GM18858 (cell line): ENCODE data around the gene P4HB.
A peak's percentile ranks its signal among the peaks of the same experiment; 100 is the strongest.

Source experiments
- ATAC-seq: cut with Tn5 transposase; IDR thresholded peaks from one replicate; pipeline ENCODE4 v1.9.1; 2021; ENCODE audit not compliant: unreplicated experiment

Gene P4HB

DNA sequence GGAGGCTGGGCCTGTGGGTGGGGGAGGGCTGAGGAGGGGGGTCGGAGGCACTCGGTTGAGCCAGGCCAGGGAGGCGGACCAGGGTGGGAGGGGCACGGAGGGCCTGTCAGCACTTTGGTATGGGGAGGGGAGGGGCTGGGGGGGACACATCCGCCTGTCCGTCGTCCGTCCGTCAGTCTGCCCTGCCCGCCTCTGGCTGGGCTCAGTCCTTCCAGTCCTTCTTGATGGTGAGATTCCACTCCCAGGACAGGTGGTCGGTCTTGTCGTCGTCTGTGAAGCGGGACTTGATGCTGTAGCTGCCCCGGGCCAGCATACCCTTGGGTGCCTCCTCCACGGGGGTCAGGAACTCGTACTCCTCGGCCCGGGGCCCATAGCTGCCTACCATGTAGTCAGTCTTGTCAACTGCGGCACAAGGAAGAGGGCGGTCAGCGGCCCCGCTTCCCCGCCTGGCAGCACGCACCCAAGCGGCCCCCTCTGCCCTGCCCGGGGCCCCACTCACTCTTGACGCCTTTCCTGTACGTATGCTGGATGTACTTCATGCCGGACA, 8.4 kb upstream of the P4HB start:
- ATAC-seq: no peak

DNA sequence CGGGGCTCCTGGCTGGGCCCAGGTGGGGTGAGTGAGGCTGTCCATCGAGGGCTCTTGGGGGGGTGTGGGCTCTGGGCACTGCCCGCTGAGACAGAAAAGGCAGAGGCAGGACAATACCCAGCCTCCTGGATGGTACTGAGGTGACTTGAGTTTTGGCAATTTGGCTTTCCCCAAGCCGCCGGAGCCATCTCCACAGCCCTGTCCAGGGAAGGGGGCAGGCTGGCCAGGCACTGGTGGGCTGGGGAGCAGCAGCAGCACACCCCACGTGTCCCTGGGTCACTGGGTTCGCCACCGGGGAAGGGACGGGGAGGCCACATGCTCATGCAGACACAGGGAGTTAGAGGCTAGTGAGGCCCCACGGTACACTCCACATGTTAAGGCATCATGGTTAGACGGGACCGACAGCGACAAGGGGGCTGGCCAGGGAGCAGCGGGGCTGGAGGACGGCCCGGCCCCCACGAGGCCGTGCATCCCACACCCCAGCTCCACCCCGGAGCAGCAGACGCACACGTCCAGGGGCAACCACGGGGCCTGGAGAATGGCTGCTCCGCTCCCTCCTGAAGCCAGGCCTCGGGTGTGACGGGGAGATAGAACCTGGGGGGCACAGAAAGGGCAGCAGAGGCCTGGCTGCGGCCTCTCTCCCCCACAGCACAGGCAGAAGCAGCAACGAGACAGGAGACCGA, 7.8 kb upstream of the P4HB start:
- no peak for ATAC-seq

DNA sequence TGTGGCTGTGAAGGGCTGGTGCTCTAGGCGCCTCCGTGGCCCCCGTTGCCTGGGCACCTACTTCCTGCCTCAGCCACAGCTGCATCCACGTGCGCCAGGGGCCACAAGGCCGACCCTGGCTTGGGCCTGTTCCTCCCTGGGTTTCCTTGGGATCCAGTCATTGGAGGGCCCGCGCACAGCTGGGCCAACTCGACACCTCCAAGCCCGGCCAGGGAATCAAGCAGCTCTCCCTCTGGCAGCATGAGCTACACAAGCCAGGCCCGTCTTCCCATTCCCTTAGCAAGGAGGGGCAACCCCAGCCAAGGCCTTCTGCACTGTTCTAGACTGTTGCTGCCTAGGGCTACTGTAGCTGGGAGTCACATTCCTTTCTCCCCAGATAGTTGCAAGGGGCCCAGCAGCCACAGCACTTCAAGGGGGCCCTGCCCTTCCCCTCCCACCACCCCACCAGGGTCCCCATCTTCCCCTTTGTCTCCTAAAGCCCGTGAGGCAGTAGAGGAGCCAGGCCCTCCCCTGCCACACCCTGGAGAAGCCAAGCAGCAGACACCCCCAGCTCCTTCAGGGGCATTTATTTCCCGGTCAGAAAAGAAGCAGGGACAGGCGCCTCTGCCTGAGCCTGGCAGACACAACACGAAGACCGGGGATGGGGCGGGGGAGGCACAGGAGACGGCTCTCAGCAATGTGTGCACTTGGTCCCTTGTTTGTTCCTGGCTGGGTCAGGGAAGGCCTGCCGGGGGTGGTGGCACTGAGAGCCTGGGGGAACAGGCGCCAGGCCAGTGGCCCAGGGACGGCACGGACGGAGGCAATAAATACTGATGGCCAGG, 7.0 kb upstream of the P4HB start:
- ATAC-seq: no peak

DNA sequence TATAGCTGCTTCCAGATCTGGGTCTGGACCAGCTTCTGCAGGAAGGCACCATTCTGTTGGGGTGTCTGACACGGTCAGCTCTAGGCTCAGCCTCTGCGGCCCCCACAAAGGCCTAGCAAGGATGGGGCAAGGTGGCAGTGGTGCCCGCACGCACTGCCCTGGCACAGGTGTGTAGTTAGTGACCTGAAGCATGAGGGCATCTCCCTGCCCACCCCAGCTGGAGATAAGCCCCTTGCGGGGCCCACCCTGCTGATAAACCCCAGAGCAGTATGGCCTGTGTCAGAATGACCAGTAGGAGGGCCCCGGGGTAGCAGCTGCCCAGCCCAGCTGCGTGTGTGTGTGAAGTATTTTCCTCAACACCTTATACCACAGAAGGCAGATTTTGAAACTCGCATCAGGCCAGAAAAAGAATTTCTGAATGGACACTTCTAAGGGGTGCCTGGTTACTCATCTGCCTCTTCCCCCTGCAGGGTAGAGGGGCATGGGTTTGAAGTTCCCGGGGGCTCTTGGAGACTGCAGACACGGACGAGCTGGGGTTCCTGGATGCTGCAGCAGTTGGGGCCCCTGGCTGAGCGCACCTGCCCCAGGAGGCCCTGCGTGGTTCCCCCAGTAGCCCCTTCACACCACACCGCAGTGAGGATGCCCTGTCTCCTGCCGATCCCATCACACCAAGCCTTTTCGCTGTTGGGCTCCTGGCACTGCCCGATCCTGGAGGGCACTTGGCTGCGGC, 6.3 kb upstream of the P4HB start:
- no peak for ATAC-seq

DNA sequence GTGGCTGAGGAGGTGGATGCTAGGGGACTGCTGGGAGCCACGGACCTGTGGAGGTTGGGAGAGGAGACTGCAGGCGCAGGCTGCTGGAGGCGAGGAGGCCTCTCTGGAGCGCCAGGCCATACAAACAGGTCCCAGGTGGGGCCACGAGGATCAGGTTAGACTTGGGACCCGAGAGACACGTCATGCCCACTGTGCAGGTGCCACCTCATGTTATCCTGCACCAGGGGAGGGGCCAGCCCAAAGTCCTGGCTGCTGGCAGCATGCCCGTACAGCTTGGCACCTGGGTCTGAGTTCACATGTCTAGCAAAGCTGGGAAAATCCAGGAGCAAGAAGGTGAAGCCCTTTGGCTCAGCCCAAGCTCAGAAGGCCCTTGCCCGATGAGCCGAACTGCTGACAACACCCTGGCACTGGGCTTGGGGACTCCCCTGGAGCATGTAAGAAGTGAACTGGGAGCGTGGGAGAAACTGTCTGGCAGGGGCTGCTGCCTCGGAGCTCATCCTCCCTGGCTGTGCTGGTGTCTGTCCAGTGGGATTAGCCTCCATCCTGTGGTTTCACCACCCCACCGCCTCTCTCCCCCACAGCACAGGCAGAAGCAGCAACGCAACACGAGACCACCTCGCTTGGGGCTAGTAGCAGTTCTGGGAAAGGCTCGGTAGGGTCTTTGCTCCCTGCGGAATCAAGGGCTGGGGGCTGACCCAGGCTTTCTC, 5.6 kb upstream of the P4HB start:
- no peak for ATAC-seq

DNA sequence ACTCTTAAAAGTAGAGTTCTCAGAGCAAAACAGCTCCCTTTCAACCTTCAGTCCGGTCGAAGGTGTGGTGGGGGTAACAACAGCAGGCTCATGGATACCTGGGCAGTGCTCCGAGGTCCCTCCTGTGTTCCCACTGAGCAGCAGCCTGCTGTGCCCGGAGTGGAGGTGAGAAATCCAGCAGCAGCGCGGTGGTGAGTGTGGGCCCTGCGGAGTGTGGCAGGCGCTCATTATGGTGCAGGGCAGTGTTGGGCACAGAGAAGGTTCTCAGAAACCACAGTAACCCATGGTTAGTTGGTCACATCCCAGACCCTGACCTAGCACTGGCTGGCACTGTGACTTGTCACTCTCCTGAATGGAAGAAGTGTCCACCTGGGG, 5.0 kb upstream of the P4HB start:
- ATAC-seq: no peak

DNA sequence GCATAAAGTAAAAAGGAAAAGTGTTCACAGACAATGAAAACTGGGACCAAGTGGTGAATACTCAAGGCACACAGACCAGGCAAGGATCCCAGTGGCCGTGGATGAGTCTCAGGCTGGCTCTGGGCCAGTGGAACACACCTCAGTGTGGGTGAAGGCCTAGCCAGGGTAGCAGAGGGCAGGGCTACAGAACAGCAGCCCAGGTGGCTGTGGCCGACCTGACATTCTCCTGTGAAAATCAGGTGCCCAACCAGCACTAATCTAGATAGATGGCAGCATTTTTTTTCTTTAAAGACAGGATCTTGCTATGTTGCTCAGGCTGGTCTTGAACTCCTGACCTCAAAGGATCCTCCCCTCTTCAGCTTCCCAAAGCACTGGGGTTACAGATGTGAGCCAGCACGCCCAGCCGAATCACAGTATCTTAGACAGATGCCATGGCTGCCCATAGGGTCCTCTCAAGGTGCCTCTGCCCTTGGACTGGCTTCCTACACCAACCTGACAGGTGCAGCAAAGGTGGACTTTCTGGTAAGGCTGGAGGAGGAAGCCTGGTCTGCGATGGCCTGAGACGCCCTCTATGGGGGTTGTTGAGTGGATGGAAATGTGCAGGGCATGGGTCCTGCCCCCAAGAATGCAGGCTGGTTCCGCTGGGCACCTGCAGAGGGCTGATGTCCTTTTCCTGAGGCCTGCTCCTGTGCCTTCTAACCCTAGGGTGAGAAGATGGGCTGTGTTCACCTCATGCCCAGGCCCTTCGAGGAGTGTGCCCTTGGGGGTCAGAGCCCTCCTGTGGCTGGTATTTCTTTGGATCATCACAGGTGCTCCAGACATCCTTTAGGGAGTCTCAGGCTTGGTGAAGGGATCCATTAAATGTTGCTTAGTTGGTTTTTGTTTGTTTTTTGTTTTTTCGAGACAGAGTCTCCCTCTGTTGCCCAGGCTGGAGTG, 3.8 kb upstream of the P4HB start:
- ATAC-seq: no peak

DNA sequence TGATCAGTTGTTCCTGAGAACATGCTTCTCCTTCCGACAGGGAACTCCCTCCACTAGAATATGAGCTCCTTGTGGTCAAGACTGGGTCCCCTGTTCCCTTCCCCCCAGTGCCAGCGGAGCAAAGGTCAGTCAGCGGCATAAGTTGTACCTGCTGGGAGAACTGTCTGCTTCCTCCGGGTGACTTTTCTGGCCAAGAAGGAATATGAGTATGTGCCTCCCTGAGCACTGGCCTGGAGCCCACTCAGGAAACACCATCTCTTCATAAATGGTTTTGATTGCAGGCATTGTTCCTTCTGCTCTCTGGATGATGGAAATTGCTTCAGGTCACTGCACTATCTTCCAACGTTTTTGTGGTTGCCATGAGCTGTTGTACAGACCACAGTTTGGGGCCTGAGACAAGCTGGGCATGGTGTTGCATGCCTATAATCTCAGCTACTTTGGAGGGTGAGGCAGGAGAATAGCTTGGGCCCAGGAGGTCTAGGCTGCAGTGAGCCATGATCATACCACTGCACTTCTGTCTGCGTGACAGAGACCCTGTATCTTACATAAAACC, 2.9 kb upstream of the P4HB start:
- no peak for ATAC-seq

DNA sequence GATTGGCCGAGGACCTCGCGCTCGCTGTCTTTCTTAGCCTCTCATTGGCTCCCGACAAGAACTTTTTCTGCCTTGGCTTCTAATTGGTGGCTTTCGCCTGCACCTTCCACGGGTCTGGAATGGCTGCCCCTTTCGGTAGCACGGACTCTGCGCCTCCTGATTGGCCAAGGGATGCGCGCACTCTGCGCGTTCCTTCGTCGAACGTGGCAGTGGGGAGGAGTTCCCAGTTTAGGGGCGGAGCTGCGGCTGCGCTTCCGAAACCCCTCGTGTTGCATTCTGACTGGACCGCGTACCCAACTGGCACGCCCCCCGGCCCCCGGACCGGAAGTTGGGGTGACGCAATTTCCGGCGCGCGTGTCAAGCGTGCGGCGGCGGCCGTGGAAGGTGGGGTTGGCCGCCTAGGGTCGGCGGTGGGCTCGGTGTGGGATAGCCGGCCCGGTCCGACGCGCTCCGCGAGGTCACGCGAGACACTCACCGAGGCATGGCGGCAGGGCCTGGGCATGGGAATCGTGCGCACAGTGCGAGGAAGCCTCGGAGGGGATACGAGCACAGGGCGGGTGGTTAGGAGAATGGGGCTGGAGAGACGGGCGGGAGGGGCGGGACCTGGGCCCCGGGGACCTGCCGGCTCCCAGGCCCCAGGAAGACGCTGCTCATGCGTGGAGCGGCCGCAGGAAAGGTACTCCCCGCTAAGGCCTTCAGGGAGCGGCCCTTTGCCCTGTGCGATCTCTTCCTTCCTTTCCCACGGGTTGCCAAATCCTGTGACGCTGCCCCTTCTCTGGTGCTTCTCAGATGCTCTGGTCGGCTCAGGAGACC, 627 bp upstream of the P4HB start:
- ATAC-seq: peak; percentile 71

DNA sequence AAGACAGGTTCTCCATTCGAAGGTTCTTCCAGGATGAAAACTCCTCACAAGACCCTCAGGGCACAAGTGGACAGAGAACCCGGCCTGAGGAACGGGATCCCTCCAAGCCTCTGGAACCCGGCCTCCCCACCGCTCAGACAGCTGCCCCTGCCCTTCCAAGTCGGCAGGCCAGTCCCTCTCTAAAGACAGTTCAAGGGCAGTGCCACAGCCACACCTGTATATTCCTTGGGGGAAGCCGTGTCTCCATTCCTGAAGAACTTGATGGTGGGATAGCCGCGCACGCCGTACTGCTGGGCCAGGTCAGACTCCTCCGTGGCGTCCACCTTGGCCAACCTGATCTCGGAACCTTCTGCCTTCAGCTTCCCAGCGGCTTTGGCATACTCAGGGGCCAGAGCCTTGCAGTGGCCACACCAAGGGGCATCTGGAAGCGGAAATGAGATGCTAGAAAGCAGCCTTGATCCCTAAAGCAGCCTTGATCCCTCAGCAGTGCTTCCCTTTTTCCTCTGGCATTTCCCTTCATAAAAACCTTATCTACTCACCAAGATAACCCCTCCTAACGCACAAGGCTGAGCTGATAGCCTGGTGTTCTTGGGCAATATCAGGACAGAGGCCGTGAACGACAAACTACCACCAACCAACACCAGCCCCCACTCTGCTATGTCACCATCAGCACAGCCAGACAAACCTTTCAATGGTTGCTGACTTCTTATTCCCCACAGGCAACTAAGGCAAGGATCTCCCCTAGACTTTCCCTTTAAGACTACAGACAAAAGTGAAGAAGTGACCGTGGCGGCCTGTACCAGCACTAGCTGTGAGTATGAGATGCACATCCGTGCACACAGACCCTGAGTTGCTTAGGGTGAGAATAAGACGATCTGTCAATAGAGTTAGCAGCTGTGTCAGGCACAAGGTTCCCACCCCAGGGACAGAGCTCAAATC, 1.1 kb downstream of the P4HB start:
- no peak for ATAC-seq

DNA sequence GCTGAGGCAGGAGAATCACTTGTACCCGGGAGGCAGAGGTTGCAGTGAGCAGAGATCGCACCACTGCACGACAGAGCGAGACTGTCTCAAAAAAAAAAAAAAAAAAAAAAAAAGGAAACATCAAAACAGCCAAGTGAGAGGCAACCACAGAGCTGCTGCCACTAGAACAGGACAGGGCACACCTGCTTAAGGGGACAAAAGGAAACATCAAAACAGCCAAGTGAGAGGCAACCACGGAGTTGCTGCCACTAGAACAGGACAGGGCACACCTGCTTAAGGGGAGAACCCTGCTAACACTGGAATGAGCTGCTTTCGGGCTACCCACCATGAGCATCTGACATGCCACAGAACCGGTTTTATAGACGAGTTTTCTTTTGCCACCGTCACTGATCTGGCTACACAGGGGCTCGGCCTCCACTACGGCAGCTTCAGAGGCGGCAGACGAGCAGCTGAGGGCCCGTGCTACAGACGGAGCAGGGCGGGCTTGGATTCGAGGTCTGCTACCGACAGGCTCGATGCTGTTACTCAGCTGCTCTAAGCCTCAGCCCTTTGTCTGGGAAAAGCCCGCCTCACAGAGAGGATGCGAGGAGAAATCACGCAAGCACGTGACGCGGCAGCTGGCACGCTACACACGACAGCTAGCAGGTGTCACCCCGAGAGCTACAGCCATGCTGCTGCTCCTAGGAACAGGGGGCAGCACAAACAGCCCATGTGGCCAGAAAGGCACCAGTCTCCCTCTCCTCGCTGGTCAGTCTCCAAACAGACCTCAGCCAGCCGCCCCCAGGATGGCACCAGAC, 2.0 kb downstream of the P4HB start:
- ATAC-seq: no peak

DNA sequence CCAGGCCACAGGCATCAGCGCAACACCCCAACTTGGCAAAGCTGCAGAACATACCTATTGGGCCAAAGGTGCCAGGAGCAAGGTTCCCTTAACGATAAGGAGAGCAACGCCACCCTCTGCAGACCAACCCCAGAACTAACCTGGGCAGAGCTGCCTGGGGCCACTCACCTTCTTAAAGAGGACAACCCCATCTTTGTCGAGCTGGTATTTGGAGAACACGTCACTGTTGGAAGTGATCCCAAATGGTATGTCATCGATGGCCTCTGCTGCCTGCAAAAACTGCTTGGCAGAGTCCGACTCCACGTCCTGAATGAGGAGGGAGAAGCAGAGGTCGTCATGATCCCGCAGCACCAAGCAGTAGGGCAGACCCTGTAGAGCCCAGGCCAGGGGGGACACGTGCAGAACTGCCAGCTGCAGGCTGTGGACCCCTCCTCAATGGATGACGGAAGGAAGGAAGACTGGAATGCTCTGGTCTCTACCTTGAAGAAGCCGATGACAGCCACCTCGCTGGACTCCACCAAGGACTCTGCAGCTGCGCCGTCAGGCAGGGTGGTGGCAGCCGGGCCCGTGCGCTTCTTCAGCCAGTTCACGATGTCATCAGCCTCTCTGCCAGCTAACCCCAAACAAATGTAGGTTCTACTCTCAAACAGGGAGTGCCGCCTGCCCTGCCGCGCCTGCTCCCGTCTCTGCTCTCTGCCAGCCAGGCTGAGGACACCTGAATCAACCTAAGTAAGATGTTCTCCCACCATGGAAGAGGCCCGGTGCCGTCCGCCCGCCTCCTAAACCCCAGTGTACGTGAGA, 5.2 kb downstream of the P4HB start:
- no peak for ATAC-seq

DNA sequence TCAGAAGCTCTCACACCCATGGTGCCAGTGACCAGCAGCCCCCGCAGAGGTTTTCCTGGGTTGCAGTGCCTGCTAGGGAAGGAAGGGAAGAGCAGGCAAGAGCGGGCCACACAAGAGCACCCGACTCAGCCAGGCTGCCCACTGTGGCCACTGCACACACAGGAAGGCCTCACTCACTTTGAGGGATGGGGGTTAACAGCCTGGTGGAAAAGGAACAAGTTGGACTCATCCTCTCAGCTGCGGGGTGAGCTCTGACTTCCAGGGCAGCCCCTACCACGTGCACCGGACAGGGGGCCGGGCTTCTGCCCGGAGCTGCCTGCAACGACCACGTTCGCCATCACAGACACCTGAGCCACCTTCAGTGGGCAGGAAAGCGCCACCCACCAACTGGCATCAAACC, 8.1 kb downstream of the P4HB start:
- ATAC-seq: no peak

DNA sequence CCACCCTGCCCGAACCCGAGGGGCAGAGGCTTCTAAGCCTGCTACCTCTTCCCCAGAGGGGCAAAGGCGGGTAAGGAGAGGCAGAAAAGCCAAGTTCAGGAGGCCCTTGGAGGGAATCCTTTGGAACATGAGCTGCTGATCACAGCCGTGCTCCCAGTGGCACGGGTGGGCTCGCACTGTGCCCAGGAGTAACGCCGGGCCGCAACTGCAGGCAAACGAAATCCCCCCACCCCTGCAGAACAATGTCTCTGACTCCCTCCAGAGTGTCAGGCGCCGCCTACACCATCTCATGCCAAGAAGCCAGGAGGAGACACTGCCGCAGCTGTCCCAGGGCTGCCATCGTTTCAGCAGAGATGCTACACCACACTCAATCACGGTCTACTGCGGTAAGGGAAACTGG, 8.9 kb downstream of the P4HB start:
- no peak for ATAC-seq

DNA sequence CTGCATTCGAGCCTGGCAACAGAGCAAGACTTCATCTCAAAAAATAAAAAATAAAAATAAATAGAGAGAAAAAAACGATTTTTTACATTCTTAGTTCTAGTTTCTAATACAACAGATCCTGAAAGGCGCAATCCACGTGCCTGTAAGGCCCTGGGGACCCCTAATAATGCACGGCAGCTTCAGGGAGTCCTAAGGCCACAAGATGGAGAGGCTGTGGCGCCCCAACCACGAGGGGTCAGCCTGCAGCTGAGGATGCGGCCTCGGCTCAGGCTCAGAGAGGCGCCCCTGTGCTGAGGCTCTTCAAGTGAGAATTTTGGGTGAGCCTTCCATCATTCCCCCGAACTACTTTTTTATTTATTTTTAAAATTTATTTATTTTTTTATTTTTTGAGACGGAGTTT, 10.9 kb downstream of the P4HB start:
- no peak for ATAC-seq
